Hindlimb muscle (tissue), 1 donor: ENCODE results near the gene PRKAR2B. TPM values are rescaled to one million over a fixed set of nuclear protein-coding genes. Genes with fewer than 3 reads are reported as not detected.
A peak's percentile ranks its signal among the peaks of the same experiment; 100 is the strongest.

Experiments used
- DNase-seq: peaks from one replicate; pipeline ENCODE4 v3.0.0-alpha.2; 2013
- polyA plus RNA-seq: library from polyadenylated mRNA; unstranded; fragments of 120-200 nt; gene quantifications from one replicate; pipeline ENCODE4 v1.2.1, GENCODE V29; 2013; ENCODE audit not compliant: insufficient read length

PRKAR2B gene
- polyA plus RNA-seq, 1 donor, result 6.4 TPM

DNA sequence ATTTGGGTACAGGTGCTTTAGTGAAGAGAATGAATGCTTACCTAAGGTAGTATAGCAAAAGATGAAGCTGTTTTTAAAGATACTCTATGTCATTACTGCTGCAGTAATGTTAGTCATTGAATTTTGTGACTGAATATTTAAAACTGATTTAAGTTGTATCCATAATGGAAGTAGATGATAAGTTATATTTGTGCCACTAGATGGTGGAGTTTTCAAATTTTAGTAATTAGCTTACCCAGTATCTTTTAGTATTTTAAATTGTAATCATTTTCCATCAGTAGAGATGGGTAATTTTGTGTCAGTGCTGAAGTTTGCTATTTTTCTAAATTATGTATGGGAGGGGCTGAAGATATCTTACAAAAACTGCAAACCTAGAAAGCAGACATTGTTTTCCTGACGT lies 149.5 kb downstream of the PRKAR2B start:
- no peak for DNase-seq

GRCh38 chr7:107196834-107197610 lies 152.5 kb downstream of the PRKAR2B start:
- no peak for DNase-seq

DNA sequence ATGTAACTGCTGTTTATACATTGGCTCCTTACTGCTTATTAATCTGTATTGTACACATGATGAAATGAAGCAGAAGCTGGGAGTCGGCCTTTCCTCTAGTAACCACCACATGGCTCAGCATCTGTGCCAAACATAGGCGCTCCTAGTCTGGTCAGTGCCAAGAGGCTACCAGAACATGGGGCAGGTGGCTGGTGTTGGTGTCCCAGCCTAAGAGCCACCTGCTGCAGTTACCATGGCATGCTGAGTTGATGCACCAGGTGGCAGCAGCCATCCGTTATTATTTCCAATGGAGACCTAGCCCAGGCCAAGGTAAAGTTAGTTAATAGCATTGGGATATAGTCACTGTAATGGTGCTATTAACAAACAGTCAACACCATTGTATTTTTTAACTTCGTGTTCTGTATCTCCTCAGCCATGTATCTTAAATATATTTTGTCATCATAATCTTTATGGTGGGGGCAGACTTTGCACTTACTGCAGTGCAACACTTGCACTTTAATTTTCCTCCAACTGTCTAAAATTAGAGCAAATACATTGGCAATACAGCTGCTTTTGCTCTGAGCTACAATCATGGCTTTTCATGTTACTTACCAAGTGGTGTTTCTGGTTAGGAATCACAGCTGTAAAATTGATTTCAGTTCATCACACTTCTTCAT lies 157.4 kb downstream of the PRKAR2B start:
- DNase-seq, result peak; percentile 13

DNA sequence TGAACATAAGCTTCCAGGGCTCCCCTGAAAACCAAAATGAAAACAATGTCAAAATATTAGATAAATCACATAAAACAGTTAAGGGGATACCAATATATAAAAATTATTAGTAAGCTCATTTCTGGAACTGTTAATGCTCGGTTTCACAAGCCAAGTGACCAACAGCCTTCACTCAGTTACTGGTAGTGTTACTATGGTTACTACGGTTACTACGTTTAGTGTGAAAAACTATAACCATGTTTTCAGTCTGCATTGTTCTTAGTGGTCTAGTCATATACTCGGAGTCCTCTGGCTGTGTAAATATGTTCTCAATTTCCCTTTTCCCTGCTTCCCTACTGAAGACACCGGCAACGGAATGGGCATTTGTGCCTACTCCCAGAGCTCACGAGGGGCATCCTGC lies 159.1 kb downstream of the PRKAR2B start:
- DNase-seq, result no peak

DNA sequence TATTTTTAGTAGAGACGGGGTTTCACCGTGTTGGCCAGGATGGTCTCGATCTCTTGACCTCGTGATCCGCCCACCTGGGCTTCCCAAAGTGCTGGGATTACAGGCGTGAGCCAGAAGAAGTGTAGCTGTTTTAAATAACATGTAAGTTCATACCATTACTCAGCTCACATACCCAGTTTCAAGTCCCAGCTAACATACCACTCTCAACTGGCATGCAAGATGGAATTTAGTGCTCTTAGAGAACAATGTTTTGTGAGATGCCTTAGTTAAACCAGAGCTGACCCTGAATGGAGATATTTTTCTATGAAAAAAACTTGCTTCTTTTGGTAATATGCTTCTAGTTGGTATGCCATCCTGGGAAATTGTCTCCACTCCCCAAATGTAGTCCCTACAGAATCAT lies 161.6 kb downstream of the PRKAR2B start:
- no peak for DNase-seq

DNA sequence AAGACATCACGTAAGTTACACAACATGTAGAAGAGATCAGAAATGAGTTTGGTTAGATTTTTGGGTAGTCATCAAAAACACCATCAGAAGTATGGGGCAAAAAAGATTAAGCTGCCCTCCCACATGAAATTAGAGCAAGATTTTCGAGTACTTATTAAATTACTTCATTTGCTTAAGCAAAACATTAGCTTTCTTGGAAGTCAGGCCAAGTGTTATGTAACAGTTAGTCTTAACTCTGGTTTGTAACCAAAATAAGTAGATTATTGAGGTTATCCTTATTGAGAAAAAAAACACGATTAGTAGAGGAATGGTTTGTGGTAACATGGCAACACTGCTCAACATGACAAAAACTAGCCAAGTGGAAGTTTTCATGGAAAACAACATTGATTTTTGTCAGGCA lies 162.2 kb downstream of the PRKAR2B start:
- DNase-seq, result no peak

DNA sequence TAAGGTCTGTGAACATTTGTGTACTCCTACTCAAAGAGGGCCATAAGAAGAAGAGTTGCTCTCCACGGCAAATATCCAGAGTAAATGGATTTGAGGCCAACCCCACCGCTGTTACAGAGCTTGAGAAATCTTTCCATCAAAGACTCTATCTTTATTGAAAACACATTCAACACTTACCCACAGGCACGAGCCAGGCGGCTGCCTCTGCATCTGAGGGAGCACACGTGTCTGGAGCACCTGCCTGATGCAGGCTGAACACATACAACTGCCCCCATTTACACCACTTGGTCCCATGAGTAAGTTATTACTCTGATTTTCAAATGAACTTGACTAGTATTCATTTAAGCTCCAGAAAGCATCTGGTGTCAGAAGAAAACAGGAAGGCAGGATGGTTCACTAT lies 163.0 kb downstream of the PRKAR2B start:
- no peak for DNase-seq

- DNase-seq, result peak; percentile 15
These were observed 163.6 kb downstream of the PRKAR2B start for GRCh38 chr7:107208024-107208521.

- DNase-seq, result no peak
These were observed 164.1 kb downstream of the PRKAR2B start for GRCh38 chr7:107208563-107208962.

GRCh38 chr7:107209565-107209964 lies 165.1 kb downstream of the PRKAR2B start:
- DNase-seq, result no peak

GRCh38 chr7:107210400-107210799 lies 165.9 kb downstream of the PRKAR2B start:
- DNase-seq, result no peak

Other genes starting within 250 kb of the PRKAR2B start
- gene PIK3CG, start 179.4 kb upstream of the PRKAR2B start, polyA plus RNA-seq, result 2.8 TPM
- 55.4 TPM for gene HBP1, start 124.3 kb downstream of the PRKAR2B start, polyA plus RNA-seq